HG03159 (cell line): ENCODE data around the gene HMGN1.
A peak's percentile ranks its signal among the peaks of the same experiment; 100 is the strongest.
"Not testable (repeated sequence)": the region's sequence is repeated elsewhere in the genome, so short reads cannot be mapped to it uniquely, and the experiment has no call there.

Source experiments
- ATAC-seq: cut with Tn5 transposase; IDR thresholded peaks from one replicate; pipeline ENCODE4 v1.9.1; 2021; ENCODE audit warnings: mild to moderate bottlenecking, moderate library complexity; ENCODE audit not compliant: unreplicated experiment

Gene HMGN1

DNA sequence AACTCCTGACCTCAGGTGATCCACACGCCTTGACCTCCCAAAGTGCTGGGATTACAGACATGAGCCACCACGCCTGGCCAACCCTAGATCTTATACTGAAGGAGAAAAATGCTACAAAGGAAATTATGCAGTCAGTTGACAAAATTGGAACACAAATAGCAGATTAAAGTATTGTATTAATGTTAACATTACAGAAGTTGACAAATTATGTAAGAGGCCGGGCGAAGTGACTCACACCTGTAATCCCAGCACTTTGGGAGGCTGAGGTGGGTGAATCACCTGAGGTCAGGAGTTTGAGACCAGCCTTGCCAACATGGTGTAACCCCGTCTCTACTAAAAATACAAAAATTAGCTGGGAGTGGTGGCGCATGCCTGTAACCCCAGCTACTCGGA, 21.0 kb upstream of the HMGN1 start:
- ATAC-seq = not testable (repeated sequence)

- no peak for ATAC-seq
Observed at GRCh38 chr21:39367783-39368182, 18.9 kb upstream of the HMGN1 start.

- ATAC-seq = no peak
Observed at GRCh38 chr21:39366563-39366962, 17.7 kb upstream of the HMGN1 start.

DNA sequence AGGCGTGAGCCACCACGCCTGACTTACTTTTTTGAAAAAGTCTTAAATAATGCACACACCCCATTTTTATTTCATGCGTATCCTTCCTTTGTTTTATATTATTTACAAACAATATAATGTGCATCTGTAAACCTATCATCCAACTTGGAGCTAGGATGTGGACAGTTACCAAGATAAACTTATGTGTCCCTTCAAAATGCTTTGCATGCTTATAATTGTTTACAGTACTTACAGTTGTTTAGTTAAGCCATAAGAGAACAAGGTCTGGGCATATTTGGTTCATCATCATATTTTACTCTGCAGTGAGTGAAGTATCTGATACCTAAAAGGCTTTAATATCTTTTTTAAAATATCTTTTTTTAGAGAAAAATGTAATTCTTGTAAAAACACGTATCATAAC, 16.1 kb upstream of the HMGN1 start:
- no peak for ATAC-seq

DNA sequence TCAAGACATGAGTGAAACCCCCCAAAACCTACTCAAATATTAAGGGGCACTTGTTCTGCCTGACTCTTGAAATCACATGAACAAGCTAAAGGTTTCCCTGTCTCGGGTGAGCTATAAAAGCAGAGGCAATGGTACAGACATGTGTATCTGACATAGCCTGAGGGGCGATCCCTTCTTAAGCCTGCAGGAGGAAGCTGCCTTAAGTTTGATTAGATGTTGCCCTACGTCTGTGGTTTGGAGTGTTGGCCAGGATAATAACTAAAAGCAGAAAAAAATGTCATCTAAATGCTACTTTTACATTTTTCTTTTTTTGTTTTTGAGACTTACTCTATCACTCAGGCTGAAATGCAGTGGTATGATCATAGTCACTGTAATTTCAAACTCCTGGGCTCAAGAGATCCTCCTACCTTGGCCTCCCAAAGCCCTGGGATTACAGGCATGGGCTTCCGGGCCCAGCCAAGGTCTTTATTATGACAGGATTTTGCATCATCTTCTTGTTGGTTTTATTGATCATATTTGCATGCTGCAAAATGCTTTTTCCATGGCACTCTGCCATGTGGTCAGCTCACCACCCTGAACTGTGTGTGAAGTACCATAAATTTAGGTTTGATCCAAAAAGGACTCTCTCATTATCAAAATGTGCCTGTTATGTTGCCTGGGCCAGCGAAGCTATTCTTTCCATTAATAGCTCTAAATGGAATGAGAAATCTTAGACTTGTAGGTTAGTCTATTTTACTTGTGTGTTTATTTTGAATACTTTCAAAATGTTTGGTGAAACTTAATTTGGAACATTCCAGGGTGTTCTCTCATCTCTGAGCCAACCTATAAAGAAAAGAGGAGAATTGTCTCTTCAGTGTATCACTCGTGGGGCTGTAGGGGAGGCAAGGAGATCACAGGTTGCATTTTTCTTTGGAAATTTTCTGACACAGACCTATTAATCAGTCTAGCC, 15.0 kb upstream of the HMGN1 start:
- no peak for ATAC-seq

DNA sequence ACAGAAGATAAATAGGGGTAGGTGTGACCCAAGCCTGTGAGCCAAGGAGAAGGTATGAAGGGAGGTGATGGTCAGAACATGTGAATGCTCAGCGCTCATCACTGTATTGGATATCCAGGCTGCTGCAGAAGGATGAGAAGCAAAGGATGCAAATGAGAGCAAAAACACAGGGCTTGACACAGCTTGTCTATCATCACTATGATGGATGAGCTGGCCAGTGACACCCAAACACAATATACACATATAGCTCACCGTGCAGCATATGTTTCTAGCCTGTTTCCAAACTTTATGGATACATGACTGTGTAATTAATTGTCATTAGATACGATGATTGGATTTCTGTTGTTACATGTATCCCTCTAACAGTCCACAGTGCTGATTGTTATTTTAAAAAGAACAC, 13.8 kb upstream of the HMGN1 start:
- ATAC-seq = no peak

GRCh38 chr21:39359382-39359781, 10.5 kb upstream of the HMGN1 start:
- no peak for ATAC-seq

GRCh38 chr21:39353295-39353694, 4.4 kb upstream of the HMGN1 start:
- ATAC-seq = no peak

GRCh38 chr21:39350094-39351005, 1.5 kb upstream of the HMGN1 start:
- ATAC-seq = no peak

- peak; percentile 91 for ATAC-seq
Observed at GRCh38 chr21:39349211-39350093, 564 bp upstream of the HMGN1 start.

DNA sequence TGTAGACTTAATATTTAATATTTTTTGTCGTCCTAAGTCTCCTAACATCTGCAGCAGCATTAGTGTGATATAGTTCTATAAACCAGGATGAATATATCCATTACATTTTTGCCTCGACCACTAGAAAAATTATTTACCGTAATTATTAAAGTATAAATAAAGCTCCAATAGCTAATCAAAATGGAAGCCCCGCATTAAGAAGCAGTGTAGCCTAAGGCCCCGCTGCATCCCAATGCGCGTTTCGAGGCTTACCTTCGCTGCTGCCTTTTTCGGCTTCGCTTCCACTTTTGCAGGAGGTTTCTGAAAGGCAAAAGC, 891 bp downstream of the HMGN1 start:
- ATAC-seq = no peak

DNA sequence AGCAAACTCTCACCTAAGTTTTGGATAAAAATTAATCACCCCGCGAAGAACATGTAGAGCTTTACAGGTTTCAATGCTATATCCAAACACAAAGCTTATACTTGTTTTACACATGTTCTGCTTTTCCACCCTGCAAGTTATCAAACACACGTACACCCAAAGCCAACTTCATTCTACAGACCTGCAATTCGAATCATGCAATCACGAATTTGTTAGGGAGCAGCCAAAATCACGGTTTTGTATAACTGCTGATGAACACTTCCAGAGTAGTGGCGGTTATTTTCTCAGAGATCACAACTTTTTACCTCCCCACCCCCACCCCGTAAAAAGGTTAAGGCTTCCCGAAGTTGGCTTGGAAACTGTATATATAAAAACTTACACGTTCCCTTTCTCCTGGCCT, 1.4 kb downstream of the HMGN1 start:
- ATAC-seq = no peak

DNA sequence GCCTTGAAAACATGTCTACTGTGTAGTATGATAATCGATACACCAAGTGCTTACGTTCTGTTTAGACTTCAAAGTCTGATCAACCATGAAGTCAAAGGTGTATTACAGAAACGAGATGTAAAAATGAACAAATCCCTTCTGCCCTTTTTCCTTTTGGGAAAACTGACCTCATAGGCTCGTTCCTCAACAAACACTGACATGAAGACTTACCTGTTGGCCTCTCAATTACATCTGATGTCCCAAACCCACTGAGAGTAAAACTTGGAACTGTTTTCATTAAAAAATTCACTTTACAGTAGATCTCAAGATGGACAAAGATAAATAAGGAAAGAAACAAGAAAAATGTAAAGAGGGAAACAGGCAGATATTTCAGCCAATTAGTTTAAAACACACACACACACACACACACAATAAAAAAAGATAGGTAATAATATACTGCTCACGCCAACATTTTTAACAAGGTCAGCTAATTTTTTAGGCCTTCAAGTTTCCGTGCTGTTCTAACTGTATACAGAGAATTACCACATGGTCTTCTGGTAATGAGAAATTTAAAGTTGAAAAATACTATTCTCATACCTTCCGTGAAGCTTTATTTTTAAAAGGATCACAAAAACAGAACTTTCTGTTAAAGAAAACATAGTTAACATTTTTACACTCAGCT, 2.1 kb downstream of the HMGN1 start:
- no peak for ATAC-seq

GRCh38 chr21:39346206-39346605, 2.7 kb downstream of the HMGN1 start:
- no peak for ATAC-seq

DNA sequence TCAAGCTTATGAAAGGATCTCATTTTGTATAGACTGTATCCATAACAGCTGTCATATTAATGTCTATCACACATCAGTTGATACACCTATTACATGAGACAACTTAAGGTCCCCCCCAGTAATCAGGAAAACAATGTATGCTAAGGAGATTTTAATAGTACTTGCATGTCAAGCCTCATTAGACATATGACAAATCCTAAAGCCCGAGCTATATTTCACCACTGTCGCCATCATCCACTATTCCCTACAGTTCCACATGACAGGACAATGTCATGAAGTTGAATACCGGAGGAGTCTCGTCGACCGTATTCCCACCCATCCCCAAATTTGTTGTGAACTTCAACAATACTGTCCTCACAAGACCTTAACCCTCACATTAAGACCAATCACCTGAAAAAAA, 3.4 kb downstream of the HMGN1 start:
- ATAC-seq = no peak

DNA sequence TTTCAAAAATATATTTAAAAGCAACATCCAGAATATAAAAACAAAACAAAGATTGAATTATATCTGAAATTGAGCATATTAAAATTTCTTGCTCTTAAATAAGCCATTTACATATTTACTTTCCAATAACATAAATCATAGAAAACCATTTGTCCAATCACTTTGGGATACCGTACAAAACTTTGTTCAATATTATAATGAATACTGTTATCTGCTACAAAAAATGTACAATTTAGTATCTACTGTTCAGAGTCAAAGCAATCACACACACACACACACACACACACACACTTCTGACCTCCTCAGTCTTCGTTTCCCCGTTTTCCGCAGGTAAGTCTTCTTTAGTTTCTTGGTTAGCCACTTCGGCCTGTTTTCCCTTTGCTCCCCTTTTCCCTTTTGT, 4.0 kb downstream of the HMGN1 start:
- ATAC-seq = no peak

- ATAC-seq = no peak
Observed at GRCh38 chr21:39341249-39341923, 7.5 kb downstream of the HMGN1 start.

DNA sequence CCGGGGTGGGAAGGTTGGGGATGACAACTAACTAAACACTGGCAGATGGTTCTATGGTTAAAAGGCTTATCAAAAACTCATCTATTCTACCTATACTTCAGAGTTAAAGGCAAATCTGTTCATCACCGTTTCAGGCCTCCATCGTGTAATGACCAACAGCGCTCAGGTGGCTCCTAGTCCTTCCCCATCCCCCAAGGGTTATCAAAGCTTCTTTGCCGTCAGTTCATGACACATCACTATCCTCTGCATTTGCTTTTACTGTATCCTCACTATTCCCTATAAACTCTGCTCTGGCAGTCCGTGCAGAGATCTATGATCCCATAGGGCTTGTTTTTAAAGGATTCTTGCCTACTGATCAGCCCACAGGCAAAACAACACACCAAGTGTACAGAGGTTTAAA, 8.2 kb downstream of the HMGN1 start:
- ATAC-seq = no peak

DNA sequence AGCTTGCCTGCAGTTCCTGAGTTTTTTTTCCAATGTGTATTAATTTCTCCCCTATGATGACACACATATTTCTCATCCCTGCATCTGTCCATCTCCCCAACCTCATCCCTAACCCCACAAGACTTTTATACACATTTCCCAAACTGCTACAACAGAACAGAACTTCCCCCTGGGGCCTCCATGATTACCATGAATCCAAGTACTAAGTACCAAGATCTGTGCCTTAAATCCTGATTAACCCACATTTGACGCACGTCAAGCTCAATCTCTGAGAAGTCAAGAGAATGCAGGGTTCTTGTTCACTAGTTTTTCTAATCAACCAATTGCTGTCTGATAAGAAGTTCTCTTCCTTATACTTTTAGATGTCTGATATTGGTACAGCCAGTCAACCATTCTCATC, 9.7 kb downstream of the HMGN1 start:
- ATAC-seq = no peak

GRCh38 chr21:39336457-39337008, 12.4 kb downstream of the HMGN1 start:
- no peak for ATAC-seq
